Bone marrow (tissue), 2 donors: Measurements from ENCODE around the gene GPRIN3.

Experiments used
- DNase-seq, 2 donors: peaks; one replicate each; lab custom pipeline; 2025; lab: John Stamatoyannopoulos, UW

The GPRIN3 gene

DNA sequence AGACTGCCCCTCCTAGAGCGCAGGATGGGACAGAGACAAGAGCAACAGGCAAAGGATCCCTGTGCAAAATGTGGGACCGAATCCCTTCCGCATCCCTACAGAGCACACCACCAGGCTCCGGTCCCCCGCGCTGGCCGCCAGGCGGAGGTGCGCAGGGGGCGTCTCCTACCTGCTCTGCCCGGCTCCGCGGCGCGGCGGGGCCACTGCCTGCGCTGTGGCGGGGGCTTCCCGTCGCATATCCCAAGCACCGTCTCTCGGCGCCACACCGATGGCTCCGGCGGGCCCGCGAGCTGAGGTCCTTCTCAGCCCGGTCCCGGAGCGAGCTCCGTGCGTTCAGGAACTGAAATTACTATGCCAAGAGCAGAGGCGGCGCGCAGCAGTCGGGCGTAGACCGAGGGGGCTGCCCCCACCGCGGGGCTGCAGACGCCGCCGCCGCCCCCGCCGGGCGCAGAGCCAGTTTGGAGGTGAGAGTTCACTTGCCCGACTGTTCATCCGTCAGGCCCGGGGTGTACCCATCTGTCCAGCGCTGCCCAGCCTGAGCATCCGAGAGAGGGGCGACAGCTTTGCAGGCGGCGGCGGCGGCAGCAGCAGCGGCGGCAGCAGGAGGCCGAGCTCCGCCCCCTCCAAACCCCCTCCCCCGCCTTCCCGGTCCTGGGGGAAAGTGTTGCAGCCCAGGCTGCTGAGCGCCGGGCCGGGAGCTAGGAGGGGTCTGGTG is at the start of gene GPRIN3:
Gene GPRIN3, minus strand, starts transcription at position 355 of the 715 bp plus-strand sequence. CDS start 57,690 bp downstream, outside the sequence.
- DNase-seq = peak; percentile 22 to 36

DNA sequence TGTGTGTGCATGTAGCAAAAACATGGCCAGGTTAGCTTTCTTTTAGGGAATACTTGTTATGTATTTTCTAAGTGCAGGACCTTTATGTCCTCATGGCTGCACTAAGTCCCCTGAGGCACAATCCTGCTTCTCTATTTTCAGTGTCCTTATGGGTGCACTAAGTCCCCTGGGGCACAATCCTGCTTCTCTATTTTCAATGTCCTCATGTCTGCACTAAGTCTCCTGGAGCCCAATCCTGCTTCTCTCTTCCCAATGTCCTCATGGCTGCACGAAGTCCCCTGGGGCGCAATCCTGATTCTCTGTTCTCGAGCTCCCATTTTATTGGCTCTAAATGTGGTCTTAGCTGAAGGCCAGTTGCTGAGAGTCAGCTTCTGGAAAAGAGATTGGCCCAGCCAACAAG is 49.7 kb upstream of the GPRIN3 start:
- DNase-seq = no peak

DNA sequence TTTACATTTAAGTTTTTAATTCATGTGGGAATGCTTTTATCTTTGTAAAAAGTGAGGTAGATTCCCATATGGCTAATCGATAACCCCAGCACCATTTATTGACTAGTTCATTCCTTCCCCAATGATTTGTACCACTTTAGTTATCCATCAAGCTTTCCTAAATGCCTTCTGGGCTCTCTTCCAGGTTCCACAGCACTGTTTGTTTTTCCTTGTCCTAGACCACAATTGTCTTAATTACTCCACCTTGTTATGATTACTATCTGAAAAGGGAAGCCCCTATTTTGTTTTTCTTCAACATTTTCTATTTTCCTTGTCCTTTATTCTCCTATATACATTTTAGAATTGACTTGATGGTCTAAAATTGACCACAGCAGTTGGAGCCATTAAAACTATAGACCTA is 48.5 kb upstream of the GPRIN3 start:
- no peak for DNase-seq

DNA sequence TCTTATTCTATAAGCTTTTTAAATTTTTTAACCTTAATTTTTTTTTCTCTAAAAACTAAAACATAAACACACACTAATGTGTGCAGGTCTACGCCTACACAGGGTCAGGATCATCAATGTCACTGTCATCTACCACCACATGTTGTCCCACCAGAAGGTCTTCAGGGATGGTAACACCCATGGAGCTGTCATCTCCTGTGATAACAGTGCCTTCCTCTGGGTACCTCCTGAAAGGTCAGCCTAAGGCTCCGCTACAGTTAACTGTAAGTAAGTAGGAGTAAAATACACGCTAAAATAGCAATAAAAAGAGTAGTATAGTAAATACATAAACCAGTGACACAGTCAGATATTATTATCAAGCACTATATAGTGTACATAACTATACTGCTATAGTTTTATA is 45.9 kb upstream of the GPRIN3 start:
- no peak for DNase-seq

DNA sequence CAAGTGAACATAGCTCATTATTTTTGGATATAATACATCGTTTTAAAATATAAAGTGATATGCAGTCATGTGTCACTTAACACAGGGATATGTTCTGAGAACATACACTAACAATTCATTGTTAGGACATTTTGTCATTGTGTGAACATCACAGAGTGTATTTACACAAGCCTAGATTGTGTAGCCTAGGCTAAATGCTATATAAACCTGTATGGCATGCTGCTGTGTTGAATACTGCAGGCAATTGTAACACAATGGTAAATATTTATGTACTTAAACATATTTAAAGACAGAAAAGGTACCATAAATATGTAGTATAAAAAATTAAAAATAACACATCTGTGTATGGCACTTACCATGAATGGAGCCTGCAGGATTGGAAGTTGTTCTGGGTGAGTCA is 44.9 kb upstream of the GPRIN3 start:
- no peak for DNase-seq

DNA sequence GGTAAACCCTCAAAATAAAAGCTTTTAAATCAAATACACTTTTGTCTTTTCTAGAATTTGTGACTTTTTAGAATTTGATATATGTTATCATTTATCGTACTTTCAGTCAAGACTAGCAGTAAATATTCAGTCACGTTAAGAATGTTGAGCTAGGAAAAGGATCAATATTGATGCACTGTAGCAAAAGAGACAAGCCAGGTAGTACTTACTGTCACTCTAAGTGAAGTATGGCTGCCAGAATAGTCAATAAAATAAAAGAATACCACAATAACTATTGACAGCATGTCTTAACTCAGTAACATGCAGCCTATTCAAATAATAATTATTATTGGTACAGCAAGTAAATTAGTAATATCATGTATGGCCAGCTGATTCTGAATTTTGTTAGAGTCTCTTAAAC is 43.6 kb upstream of the GPRIN3 start:
- DNase-seq = no peak

DNA sequence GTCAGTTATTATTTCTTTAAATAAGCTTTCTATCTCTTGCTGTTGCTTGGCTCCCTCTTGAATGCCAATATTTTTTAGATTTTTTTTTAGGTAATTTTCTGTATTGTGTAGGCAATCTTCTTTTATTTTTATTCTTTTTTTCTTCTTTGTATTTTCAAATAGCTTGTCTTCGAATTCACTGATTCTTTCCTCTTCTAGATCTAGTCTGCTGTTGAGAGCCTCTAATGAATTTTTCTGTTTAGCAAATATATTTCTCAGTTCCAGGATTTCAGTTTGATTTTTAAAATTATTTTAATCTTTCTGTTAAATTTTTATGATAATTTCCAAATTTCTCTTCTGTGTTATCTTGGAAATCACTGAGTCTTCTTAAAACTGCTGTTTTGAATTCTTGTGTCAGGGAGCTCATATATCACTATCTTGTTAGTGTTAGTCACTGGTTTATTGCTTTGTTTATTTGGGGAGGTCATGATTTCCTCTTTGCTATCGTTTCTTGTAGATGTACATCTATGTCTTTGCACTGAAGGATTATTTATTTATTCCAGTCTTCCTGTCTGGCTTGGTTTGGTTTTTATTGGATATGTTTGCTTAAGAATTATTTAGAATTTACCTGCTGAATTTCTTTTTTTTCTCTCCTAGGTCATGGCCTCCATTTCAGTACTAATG is 39.9 kb upstream of the GPRIN3 start:
- DNase-seq = no peak

DNA sequence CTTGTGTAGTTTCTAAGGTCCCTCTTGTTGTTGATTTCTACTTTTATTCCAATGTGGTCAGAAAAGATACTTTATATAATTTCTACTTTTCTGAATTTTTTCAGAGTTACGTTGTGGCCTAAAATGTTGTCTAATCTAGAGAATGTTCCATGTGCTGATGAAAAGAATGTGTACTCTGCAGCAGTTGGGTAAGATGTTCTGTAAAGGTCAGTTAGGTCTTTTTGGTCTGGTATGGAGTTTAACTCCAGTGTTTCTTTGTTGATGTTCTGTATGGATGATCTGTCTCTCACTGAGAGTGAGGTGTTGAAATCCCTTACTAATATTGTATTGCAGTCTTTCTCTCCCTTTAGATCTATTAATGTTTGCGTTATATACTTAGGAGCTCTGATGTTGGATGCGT is 37.0 kb upstream of the GPRIN3 start:
- no peak for DNase-seq

DNA sequence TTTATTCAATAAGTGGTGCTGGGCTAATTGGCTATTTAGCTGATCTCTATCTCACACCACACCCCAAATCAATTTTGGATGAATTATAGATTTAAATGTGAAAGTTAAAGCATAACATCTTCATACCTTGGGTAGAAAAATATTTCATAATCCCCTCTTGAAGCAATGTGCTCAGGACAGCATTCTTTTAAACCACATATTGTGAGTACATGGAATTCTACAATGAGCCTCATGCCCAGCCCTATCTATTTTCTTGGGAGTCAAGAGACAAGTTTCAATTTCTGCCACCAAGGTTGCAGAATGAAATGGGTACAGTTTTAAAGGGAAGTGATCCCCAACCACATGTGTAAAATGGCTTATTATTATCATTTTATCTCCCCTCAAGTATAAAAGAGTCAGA is 30.6 kb upstream of the GPRIN3 start:
- DNase-seq = no peak

DNA sequence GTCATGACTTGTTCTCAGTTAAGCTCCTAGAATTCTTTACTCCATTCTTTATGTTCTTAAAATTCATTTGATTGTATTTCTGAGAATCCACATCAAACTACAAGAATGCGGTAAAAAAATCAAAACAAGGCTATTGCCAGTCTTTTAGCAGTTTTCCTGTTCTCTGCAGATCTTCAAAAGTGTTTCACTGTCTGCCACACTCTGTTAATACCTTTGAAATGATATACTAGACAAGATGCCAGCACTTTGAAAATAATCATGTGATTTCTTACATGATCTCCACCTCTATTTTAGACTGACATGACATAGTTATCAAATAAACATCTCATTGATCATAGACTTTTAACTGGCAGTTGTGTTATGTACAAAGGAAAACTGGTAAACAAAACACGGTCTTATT is 30.1 kb upstream of the GPRIN3 start:
- no peak for DNase-seq

DNA sequence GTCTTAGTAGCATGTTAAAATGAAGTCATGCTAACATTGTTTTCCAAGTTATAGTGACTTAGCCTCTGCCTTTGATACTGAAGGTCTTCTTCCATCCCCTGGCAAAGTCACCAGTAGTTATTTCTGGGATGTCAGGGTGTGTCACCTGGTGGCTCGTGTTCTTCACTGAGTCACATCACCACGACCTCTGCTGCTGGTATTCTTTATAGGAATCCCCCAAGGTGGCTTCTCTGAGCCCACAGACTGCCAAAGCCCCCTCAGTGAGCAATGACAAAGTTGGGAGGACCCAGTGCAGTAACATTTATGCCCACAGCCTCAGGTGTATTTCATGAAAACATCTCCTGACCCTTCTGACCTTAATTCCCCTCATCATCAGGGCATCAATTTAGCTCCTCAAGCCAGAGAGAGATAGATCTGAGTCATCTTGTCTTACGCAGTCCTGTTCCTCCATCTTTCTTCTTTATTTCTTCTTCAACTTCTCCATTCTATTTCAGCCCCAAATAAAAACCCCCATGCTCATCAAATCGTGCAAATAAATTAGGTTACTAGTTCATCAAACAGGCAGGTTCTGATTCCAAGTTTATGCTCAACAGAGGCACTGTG is 29.3 kb upstream of the GPRIN3 start:
- no peak for DNase-seq

DNA sequence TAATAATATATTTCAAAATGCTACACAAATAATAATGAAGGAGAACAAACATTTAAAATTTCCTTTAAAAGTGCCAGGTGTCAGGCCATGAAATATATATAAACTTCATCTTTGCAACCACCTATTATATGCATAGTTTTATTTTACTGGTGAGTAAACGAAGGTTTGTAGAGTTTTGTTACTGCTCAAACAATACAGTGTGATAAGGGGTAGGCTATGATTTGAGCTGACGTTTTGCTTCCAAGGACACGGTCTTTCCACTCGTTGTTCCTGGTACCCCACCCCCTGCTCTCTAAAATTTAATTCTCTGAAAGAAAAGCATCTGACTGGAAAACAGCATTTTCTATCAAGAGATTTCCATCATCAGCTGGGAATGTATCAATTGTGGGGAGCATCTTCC is 27.2 kb upstream of the GPRIN3 start:
- DNase-seq = no peak

DNA sequence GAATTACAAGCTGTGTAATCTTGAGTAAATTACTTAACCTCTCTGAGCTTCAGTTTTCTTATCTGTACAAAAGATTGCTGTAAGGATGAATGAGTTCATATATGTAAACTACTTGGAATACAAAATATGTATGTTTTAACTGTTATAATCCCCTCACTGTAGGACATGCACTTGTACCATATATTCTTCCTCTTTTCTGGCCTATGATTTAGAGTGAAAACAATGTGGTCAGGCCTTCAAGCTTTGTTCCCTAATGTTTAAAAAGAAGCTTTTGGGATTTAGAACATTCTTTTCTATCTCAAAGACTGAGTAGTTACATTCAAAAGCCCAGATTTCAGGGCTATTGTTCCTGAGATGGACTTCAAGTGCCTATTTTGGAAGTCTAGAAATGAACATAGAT is 26.7 kb upstream of the GPRIN3 start:
- DNase-seq = peak in 1 of 2 donors; percentile 39

DNA sequence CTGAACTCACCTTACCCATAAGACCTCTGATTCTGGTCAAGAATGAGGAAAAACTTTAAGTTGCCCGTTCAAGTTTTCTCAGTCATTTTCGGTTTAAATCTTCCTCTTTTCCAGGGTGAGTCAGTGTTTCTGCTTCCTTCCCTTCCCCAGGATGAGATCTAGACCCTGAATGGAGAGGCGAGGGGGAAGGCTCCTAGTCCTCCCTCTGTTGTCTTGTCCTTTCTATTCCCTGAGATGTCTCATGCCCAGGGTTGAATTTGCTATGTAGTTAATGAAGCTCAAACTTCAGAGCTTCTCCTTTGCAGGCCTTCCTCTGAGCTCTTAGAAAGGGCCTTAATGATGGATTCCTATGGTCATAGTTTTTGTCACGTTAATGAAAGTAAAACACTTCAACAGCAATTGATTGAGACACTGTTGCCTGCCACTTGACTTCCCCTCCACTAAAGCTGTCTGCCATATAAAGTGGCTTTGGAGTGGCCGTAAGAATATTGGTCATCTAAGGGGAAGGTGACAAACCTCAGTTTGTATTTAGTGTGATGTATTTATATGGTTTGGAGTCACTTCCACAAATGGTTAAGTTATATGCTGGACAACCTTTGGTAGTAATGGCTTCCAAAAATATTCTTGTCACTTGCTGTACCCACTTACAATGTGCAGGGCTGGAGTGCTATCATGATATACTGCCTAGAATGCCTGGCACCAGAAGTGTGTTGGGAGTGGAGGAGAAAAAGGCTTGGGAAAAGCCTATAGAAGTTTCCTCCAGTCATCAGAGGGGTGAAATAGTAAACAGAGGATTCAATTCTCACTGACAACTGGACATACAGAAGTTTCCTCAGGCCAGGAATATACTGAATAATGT is 24.3 kb upstream of the GPRIN3 start:
- peak in 1 of 2 donors; percentile 50 for DNase-seq

DNA sequence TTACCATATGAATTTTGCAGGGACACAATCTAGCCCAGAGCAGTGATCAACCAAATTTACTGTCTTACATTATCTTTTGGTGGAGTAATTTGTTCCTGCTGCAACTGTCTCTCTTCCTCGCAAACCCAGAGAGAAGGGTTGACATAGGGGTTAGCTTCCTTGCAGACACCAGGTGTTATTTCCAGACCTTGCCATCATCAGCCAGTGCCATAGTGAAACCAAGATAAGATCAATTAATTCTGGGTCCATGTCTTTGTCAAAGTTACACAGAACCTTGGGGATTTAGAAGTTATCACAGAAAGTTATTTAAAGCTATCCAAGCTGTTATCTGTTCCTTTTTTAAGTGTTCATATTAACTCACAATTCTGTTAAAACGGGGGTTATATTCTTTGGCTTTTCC is 23.6 kb upstream of the GPRIN3 start:
- DNase-seq = no peak

DNA sequence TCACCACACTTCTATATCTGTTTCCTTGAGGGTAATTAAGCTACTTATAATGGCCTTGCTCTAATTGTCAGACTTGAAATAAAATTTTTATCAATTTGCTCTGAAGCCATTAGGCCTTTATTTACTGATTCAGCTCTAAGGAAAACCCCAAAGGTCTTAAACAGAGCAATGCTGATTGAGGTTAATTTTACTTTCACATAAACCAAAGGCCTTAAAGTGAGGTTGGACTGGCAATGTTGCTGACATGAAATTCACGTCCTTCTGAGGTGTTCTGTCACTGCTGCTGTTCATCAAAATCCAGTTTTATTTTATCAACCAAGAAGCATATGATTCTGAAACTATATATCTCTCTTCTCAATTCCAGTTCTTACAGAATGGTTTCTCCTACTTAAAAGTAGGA is 21.7 kb upstream of the GPRIN3 start:
- DNase-seq = no peak

DNA sequence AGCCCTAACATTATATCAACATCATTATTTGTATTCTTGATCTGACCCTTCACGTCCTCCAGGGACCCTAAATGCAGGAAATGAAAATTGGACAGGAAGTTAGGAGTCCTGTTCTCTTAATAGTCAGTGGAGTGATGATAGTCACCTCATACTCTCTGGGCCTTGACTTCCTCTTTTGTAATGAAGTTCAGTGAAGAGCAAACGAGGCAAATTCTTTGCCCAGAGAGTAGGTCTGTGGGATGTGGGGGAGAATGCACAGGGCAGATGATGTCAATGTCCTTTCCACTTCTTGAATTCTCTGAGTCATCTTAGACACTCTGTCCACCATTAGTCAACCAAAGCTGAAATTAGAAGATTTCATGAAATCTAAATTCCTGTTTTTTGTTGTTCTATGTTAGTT is 17.1 kb upstream of the GPRIN3 start:
- peak in 1 of 2 donors; percentile 92 for DNase-seq

DNA sequence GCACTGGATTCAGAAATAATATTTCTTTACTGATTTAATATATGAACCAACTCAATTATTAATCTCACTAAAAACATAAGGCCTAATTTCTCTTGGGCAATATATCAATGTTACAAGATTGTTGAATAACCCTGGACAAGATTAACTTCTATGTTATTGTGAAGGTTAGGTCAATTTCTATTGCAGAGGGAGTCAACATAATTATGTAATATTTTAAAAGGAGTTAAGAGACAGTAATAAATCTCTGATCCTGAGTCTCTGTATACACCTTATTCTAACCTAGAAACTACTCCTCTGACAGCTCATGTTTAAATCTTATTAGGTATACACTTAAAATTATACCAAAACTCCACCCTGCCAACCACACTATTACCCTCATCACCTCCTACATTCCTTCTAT is 15.1 kb upstream of the GPRIN3 start:
- DNase-seq = no peak

DNA sequence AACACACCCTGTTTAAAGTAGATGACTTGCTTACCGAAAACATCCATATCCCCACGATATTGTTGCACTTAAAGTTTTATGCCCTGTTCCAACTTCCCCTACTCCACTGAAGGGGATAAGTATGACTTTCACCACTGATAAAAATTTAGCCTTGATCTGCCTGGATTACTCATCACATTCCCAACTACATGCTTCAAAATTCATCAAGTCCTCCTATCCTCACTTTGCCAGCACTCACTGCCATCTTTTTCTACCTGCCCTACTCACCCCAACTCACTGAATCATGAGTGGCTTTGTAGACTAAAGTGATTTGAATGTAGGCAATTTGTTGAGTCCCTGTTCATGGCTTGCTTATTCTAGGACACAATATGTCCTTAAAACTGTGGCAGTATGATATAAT is 12.2 kb upstream of the GPRIN3 start:
- DNase-seq = no peak

DNA sequence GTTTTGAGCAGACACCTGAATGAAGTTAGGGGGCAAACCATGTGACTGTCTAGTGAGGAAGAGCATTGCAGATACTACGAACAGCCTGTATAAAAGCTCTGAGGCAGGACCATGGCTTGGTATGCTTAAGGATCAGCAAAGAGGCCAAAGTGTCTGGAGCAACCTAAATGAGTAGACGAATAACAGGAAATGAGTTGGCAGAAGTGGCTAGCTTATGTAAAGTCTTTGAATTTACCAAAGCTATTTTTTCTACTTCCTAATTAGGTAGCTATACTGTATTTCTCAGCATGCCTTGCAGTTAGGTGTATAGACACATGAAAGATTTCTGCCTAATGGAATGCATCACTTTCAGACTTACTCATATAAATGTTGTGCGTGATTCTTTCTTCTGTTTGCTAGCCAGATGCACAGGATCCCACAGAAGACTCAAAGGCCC is 9.3 kb upstream of the GPRIN3 start:
- peak in 1 of 2 donors; percentile 95 for DNase-seq

DNA sequence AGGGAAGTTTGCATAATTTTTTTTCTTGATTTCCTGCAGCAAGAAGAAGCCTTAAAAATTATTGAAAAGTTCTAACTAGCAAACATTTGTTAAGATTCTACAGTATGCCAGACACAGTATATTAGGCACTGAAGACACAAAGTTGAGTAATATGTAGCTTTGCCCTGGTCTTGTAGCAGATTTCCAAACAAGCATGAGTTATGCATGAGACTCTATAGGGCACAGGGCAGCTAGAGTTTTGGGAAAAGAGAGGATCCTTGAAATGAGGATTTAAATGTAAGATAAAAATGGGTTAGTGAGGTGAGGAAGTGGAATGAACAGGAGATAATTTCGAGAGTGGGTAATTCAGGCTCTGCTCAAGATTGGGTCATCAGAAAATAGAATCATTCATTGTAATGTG is 8.6 kb upstream of the GPRIN3 start:
- DNase-seq = no peak

DNA sequence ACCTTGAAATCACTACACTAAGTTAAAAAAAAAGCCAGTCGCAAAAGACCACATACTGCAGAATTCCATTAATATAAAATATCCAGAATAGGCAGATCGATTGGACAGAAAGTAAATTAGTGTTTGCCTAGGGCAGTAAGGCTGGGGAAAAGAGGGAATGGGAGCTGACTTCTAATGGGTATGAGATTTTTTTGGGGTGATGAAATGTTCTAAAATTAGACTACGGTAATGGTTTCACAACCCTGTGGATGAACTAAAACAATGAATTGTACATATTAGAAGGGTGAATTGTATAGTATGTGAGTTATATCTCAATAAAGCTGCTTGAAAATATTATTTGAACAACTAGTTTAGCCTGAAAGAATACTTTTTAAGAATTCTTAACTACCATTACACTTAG is 6.7 kb upstream of the GPRIN3 start:
- no peak for DNase-seq
